GM19023 (cell line): ENCODE results near the gene HES4.

ENCODE experiments used
- ATAC-seq: cut with Tn5 transposase; IDR thresholded peaks from one replicate; pipeline ENCODE4 v1.9.1; 2021; ENCODE audit warnings: mild to moderate bottlenecking, moderate library complexity; ENCODE audit not compliant: unreplicated experiment

Gene HES4, protein sequence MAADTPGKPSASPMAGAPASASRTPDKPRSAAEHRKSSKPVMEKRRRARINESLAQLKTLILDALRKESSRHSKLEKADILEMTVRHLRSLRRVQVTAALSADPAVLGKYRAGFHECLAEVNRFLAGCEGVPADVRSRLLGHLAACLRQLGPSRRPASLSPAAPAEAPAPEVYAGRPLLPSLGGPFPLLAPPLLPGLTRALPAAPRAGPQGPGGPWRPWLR

DNA sequence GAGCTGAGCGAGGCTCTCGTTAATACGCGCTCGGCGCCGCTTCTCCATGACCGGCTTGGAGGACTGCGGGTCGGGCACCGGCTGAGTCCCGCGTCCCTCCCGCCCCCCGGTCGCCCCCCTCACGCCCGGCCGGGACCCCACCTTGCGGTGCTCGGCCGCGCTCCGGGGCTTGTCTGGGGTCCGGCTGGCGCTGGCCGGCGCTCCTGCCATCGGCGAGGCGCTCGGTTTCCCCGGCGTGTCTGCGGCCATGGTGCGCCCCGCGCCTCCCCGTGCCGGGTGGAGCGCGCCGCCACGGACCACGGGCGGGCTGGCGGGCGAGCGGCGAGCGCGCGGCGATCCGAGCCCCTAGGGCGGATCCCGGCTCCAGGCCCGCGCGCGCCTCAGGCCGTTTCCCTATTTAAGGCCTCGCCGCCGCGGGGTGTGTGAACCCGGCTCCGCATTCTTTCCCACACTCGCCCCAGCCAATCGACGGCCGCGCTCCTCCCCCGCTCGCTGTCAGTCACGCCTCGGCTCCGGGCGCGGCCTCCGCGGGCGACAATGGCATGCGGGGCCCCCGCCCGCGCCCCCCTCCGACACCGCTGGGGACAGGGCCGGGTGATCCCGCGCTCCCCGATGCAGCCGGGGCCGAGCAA lies at the start of gene HES4:
TSS of gene HES4 (minus strand) at position 373 of the 632 bp plus-strand sequence. CDS start at position 249, 124 bp downstream.
- no peak for ATAC-seq

DNA sequence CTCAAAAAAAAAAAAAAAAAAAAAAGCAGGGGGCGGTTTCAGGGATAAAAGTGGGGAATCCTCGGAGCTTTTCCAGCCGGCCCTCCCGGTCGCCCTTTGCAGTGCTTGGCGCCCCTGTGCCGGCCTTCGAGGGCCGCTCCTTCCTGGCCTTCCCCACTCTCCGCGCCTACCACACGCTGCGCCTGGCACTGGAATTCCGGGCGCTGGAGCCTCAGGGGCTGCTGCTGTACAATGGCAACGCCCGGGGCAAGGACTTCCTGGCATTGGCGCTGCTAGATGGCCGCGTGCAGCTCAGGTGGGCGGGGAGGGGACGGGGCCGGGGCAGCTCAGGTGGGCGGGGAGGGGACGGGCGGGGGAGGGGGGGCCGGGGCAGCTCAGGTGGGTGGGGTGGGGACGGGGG lies 48.9 kb upstream of the HES4 start:
- no peak for ATAC-seq

DNA sequence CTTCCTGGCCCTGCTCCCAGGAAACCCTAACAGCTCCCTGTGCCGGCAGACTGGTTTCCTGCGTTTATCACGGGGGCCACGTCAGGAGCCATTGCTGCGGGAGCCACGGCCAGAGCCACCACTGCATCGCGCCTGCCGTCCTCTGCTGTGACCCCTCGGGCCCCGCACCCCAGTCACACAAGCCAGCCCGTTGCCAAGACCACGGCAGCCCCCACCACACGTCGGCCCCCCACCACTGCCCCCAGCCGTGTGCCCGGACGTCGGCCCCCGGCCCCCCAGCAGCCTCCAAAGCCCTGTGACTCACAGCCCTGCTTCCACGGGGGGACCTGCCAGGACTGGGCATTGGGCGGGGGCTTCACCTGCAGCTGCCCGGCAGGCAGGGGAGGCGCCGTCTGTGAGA lies 48.1 kb upstream of the HES4 start:
- ATAC-seq, result no peak

DNA sequence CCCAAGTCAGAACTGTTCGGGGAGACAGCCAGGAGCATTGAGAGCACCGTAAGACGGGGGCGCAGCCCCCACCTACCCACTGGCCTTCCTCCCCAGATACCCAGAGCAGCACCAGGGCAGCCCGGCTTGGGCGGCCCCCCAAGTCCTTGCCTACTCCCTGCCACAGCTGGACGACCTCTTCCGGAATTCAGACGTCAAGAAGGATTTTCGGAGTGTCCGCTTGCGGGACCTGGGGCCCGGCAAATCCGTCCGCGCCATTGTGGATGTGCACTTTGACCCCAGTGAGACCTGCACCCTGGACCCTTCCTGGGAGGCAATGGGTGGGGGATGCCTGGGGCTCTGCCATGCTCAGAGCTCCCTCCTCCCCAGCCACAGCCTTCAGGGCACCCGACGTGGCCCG lies 47.5 kb upstream of the HES4 start:
- no peak for ATAC-seq

DNA sequence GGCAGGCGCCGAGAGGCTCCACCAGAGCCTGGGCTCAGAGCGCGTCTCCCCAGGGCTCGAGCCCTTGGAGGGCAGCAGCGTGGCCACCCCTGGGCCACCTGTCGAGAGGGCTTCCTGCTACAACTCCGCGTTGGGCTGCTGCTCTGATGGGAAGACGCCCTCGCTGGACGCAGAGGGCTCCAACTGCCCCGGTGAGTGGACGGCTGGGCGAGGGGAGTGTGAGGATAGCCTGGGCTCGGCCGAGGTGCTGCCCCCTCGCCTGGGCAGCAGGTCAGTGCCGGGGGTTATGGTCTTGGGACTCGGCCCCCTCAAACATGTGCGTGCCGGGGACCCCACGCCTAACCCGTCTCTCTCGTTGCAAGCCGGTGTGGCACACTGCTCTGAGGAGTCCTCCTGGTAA lies 46.9 kb upstream of the HES4 start:
- no peak for ATAC-seq

DNA sequence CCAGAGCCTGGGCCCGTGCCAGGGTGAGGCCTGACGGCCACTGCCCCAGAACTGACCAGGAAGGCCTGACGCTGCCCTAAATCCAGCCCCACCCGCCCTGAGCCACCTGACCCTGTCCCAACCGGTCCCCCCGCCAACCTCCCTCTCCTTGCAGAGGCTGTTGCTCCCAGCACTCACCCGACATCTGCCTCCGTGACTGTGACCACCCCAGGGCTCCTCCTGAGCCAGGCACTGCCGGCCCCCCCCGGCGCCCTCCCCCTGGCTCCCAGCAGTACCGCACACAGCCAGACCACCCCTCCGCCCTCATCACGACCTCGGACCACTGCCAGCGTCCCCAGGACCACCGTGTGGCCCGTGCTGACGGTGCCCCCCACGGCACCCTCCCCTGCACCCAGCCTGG lies 46.3 kb upstream of the HES4 start:
- ATAC-seq, result no peak

DNA sequence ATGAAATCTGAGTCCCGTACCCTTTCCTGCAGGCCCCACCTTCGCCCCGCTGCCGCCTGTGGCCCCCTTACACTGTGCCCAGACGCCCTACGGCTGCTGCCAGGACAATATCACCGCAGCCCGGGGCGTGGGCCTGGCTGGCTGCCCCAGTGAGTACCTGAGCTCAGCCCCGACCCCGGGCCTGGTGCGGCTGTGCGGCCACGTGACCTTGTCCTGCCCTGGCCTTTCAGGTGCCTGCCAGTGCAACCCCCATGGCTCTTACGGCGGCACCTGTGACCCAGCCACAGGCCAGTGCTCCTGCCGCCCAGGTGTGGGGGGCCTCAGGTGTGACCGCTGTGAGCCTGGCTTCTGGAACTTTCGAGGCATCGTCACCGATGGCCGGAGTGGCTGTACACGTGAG lies 45.2 kb upstream of the HES4 start:
- no peak for ATAC-seq

DNA sequence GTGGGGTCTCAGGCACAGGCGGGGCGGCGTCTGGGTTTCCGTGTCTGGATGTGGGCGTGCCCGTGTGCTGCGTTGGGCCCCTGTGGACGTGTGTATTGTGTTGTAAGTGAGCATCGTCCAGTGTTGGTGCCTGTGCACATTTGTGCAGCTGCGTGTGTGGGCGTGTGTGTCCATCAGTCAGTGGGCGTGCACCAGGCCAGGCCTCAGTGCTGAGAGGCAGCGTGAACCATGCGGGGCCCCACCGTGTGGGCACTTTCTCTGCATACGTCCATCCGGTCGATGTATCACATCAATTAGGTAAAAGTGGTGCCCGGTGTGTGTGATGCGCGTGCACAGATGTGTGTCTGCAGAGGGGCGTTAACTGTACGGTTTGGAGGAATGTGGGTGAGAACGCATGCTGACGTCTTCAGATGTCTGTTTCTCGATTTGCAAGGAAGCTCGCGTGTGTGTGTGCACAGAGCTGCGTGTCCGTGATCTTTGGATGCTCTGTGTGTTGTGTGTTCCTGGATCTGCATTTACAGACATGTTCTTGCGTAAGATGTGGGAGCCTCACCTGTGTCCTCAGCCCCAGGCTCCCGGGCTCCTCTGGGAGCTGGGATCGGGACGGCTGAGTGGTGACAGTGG lies 44.7 kb upstream of the HES4 start:
- no peak for ATAC-seq

DNA sequence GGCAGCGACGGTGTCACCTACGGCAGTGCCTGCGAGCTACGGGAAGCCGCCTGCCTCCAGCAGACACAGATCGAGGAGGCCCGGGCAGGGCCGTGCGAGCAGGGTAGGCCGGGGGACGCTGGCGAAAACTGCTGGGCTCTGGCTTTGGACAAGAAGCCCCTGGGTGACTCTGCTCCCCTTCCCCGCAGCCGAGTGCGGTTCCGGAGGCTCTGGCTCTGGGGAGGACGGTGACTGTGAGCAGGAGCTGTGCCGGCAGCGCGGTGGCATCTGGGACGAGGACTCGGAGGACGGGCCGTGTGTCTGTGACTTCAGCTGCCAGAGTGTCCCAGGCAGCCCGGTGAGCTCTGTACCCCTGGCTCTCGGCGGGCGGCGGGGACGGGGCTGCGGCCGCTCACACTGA lies 44.0 kb upstream of the HES4 start:
- ATAC-seq, result no peak

DNA sequence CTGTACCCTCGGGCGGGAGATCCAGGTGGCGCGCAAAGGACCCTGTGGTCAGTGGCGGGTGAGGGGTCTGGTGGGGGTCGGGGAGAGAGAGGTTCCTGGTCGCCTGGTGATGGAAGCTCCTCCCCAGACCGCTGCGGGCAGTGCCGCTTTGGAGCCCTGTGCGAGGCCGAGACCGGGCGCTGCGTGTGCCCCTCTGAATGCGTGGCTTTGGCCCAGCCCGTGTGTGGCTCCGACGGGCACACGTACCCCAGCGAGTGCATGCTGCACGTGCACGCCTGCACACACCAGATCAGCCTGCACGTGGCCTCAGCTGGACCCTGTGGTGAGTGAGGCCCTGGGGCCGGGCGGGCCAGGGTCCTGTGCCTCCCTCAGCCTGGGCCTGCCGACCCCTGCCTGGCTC lies 43.5 kb upstream of the HES4 start:
- no peak for ATAC-seq

DNA sequence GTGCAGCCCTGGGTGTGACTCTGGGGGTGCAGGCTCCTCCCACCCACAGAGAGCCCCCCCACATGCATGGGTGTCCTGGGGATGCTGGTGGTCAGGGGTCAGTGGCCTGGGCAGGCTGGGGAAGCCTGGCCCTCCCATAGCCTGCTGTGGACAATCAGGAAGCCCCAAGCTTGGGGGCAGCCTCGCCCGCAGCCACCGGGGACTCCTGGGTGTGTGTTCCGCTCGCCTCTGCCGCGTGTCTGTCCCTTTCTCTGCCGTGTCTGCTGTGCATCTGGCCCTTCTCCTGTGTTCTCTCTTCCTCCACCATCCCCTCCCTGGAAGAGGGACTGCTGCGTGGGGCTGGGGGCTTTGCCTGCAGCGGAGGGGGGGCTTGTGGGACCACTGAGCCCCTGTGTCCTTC lies 42.9 kb upstream of the HES4 start:
- no peak for ATAC-seq

DNA sequence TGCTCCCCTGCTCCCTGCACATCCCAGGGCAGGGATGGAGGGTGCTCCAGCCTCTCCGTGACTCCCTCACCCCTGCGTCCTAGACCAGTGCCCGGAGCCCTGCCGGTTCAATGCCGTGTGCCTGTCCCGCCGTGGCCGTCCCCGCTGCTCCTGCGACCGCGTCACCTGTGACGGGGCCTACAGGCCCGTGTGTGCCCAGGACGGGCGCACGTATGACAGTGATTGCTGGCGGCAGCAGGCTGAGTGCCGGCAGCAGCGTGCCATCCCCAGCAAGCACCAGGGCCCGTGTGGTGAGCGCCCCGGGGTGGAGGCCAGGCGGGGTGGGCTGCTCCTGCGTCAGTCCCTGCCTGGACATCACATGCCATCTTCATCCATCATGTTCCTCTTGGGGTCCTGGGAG lies 42.0 kb upstream of the HES4 start:
- no peak for ATAC-seq

DNA sequence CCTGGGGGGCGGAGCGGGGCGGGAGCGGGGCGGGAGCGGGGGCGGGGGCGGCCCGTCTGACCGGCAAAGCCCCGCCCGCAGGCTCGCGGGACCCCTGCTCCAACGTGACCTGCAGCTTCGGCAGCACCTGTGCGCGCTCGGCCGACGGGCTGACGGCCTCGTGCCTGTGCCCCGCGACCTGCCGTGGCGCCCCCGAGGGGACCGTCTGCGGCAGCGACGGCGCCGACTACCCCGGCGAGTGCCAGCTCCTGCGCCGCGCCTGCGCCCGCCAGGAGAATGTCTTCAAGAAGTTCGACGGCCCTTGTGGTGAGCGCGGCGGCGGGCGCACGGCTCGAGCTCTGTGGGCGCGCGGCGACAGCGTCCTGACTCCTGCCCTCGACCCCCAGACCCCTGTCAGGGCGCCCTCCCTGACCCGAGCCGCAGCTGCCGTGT lies 41.2 kb upstream of the HES4 start:
- ATAC-seq, result no peak

DNA sequence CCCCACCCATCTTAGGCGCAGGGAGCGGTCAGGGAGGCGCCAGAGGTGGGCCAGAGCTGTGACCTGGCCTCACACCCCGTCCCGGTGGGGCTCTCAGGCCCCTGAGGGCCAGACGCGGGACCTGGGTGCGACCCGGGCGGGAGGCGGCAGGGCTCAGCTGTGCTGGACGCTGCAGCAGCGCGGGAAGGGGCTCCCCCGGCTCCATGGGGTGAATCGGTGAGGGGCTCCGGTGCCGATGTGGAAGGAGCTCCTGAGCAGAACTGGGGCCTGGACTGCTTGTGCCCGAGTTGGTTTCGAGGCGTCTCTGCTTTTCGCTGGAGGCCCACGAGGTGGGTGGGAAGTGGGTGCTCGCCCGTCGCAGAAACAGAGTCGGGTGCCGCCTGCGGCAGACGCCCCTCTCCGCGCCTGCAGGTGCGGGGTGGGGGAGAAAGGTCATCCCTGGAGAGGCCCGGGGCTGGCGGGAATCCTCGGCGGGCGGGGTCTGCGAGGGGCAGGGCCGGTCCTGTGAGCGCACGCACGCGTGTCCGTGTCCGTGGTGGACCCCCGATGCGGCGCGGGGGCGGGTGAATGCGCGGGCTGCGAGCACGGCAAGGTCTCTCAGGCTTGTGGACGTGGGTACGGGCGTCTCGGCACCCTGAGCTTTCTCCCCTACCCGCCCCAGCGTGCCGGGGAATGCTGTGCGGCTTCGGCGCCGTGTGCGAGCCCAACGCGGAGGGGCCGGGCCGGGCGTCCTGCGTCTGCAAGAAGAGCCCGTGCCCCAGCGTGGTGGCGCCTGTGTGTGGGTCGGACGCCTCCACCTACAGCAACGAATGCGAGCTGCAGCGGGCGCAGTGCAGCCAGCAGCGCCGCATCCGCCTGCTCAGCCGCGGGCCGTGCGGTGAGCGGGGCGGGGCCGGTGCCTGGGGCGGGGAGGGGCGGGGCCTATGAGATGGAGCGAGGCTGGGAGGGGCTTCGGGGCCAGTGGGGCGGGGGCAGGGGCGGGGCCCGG lies 40.4 kb upstream of the HES4 start:
- ATAC-seq, result no peak

DNA sequence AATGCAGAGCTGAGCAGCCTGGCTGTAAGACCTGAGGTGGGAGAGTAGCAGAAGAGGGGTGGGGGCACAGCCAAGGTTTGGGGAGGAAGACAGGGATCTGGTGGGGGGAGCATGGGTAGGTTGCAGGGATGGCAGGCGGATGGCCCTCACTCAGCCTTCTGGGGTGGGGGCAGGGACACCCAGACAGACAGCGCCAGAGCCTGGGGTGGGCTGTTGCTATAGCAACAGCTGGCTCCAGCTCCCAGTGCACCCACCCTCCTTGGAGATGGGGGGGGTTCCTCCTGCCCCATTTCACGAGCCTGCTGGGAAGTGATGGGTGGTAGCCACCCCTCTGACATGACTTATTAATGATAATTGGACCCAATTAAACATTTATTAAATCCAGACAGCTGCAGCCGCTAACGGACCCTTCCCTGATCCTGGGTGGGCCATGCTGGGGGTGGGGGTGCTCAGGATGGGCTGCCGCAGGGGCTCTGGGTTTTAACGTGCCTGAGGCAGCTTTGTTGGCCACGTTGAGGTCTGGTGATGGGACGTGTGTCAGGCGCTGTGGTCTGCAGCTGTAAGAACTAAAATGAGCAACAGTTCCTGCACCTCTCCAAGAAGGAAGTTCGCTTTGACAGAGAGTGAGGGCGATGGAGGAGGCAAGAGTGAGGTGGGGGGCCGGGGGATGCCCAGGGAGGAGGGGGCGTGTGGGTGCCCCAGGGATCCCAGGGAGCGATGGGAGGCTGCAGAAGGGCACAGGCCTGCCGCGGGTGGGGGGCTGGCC lies 39.4 kb upstream of the HES4 start:
- no peak for ATAC-seq

DNA sequence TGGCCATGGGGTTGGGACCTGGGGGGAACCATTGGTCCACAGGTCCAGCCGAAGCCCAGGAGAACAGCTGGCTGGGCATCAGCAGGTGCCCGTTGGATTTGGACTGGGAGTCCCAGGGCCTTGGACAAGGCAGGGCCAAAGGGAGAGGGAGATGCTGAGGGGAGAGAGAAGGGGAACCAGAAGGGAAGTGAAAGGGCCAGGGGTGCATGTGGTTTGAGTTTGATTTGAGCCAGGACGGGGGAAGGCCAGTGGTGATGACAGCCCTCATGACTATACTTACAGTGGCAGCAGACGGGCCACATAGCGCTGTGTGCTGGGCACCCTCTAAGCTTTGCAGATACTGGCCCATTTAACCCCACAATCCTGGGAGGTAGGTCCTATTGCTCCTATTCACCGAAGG lies 38.8 kb upstream of the HES4 start:
- ATAC-seq, result no peak

DNA sequence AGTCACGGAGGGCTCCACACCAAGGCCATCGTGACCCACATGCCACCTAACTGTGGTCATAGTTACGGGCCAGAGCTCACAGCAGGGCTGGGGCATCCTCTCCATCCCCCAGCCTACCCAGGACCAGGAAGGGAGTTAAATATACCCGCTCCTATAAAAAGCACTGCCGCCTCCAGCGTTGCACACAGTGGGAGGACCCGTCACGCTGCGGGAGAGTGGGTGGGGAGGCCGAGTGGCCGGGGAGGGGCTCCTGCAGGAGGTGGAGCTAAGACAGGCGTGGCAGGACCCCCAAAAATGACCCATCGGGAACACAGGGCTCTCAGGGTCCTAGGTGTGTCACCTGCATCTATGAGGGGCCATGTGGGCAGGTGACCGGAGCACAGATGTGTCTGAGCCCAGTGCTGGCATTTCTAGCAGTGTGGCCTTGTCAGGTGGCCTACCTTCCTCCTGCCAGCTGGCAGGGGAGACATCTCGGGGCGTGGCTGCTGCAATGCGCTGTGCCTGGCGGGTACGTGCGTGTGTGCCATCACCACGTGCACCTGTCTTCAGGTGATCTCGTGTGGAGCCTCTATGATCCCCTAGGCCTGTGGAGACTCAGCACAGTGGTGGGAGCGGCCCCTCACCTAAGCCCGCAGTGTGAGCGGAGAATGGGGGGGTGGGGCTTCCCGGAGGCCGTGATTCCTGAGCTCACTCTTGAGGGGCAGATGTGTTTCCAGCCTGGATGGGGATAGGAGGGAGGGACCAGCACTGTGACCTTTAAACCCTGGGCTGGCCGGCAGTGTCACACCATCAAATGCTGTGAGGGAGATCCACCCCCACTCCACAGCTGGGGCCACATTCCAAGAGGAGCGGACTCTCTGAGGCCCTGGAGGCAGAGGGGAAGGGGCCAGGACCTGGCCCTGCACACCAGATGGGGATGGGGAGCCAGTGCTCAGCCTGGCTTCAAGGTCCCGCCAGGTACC lies 37.8 kb upstream of the HES4 start:
- no peak for ATAC-seq

DNA sequence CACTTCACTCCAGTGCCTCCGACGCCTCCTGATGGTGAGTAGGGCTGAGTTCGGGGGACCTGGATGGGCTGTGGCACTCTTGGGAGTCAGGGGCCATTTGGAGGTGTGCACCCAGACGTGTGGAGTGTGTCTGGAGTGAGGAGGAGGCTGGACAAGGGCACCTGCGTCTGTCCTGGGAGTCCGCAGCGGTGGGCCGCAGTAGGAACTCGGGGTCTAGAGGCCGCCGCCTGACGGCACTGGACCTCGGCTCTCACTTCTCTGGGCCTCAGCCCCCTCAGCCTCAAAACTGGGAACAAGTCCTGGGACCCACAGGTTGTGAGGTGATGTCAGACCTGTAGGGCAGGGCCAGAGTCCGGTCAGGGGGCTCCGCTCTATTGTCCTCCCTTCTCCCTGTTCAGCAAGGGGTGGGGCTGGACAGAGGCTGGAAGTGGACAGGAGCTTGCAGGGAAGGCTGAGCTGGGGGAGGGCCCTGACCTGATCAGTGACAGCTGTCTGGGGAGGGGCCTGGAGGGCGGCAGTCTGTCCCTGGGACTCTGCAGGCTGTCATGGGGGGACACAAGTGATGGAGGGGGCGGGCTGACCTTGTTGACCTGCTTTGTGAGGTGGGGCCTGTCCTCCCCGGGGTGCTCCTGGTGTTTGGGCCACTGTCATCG lies 35.5 kb upstream of the HES4 start:
- ATAC-seq, result no peak

DNA sequence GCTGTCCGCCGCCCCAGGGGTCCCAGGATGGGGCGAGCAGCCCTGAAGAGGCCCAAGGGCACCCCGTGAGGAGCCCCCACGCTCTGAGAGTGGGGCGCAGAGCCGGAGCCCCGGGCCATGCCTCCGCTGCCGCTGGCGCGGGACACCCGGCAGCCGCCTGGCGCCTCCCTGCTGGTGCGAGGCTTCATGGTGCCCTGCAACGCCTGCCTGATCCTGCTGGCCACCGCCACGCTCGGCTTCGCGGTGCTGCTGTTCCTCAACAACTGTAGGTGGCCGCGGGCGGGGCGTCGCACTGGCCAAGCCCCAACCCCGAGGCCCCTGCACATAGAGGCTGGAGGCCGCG lies 34.5 kb upstream of the HES4 start:
- no peak for ATAC-seq
